SK-N-SH treated with all-trans-retinoic acid at 6 μM for 48 hours (cell line): ENCODE measurements around the gene PCBD1.

Source experiments
- ATAC-seq: fragments of 200-7000 bp; cut with Tn5 transposase; 3 replicates; pipeline ENCODE4 v1.9.1; 2020; ENCODE audit warnings: mild to moderate bottlenecking, moderate library complexity
- ARNTL ChIP-seq: fragments of 450-650 bp; formaldehyde crosslinking; IDR thresholded peaks from 2 replicates; pipeline ENCODE4 v1.5.0; 2020; ENCODE audit warnings: low read depth, mild to moderate bottlenecking, moderate library complexity, borderline replicate concordance
- BACH2 ChIP-seq: fragments of 250-450 bp; sonication (Bioruptor Pico); IDR thresholded peaks from 2 replicates; pipeline ENCODE4 v1.9.0; 2021; ENCODE audit warnings: mild to moderate bottlenecking, borderline replicate concordance
- ESRRG ChIP-seq: fragments of 250-450 bp; sonication (Bioruptor Pico); IDR thresholded peaks from 2 replicates; pipeline ENCODE4 v1.6.1; 2021; ENCODE audit warnings: mild to moderate bottlenecking
- GLIS3 ChIP-seq: fragments of 250-450 bp; sonication (Bioruptor Pico); IDR thresholded peaks from 2 replicates; pipeline ENCODE4 v1.5.0; 2020; ENCODE audit warnings: mild to moderate bottlenecking, moderate library complexity
- ISL1 ChIP-seq: fragments of 250-450 bp; sonication (Bioruptor Pico); IDR thresholded peaks from 2 replicates; pipeline ENCODE4 v2.1.2; 2022; ENCODE audit warnings: mild to moderate bottlenecking, moderate library complexity
- OSR1 ChIP-seq: fragments of 250-450 bp; sonication (Bioruptor Pico); IDR thresholded peaks from 2 replicates; pipeline ENCODE4 v1.8.0; 2022; ENCODE audit warnings: moderate library complexity, mild to moderate bottlenecking, inconsistent platforms
- PPARA ChIP-seq: fragments of 250-450 bp; sonication (Bioruptor Pico); IDR thresholded peaks from 2 replicates; pipeline ENCODE4 v1.5.0; 2020; ENCODE audit warnings: mild to moderate bottlenecking, borderline replicate concordance
- SNAI2 ChIP-seq: fragments of 250-450 bp; sonication (Bioruptor Pico); IDR thresholded peaks from 2 replicates; pipeline ENCODE4 v1.5.0; 2020; ENCODE audit warnings: mild to moderate bottlenecking, moderate library complexity
- TCF4 ChIP-seq: fragments of 250-450 bp; sonication (Bioruptor Pico); IDR thresholded peaks from 2 replicates; pipeline ENCODE4 v1.8.0; 2021; ENCODE audit warnings: mild to moderate bottlenecking, moderate library complexity, borderline replicate concordance
- TOX ChIP-seq: fragments of 250-450 bp; sonication (Bioruptor Pico); IDR thresholded peaks from 2 replicates; pipeline ENCODE4 v1.8.0; 2021; ENCODE audit warnings: mild to moderate bottlenecking, moderate library complexity, borderline replicate concordance
- ZC3H10 ChIP-seq: fragments of 250-450 bp; sonication (Bioruptor Pico); IDR thresholded peaks from 2 replicates; pipeline ENCODE4 v1.5.1; 2021; ENCODE audit warnings: mild to moderate bottlenecking, moderate library complexity
- ZFP3 ChIP-seq: fragments of 250-450 bp; sonication (Bioruptor Pico); IDR thresholded peaks from 2 replicates; pipeline ENCODE4 v1.5.0; 2020; ENCODE audit warnings: mild to moderate bottlenecking, moderate library complexity
- ZFP30 ChIP-seq: fragments of 450-650 bp; formaldehyde crosslinking; IDR thresholded peaks from 2 replicates; pipeline ENCODE4 v1.5.0; 2022; ENCODE audit warnings: mild to moderate bottlenecking, moderate library complexity
- ZNF565 ChIP-seq: fragments of 450-650 bp; formaldehyde crosslinking; conservative IDR thresholded peaks from 2 replicates; pipeline ENCODE4 v1.5.0; 2020; ENCODE audit warnings: low read depth, mild to moderate bottlenecking, moderate library complexity
- ZNF70 ChIP-seq: fragments of 450-650 bp; formaldehyde crosslinking; IDR thresholded peaks from 2 replicates; pipeline ENCODE4 v1.5.0; 2020; ENCODE audit warnings: mild to moderate bottlenecking, moderate library complexity
- ZNF8 ChIP-seq: fragments of 450-650 bp; formaldehyde crosslinking; IDR thresholded peaks from 2 replicates; pipeline ENCODE4 v1.5.0; 2020; ENCODE audit warnings: mild to moderate bottlenecking, moderate library complexity
- TF ChIP-seq, protein P1 (sequence below): fragments of 250-450 bp; sonication (Bioruptor Pico); IDR thresholded peaks from 2 replicates; pipeline ENCODE4 v1.5.1; 2020; ENCODE audit warnings: low read depth, mild to moderate bottlenecking, moderate library complexity
- TF ChIP-seq, protein P2 (sequence below): fragments of 250-450 bp; sonication (Bioruptor Pico); IDR thresholded peaks from 2 replicates; pipeline ENCODE4 v1.8.0; 2021; ENCODE audit warnings: low read depth, mild to moderate bottlenecking, moderate library complexity, borderline replicate concordance
- TF ChIP-seq, protein P3 (sequence below): fragments of 250-450 bp; sonication (Bioruptor Pico); IDR thresholded peaks from 2 replicates; pipeline ENCODE4 v1.5.1; 2021; ENCODE audit warnings: mild to moderate bottlenecking, moderate library complexity
- TF ChIP-seq, protein P4 (sequence below): fragments of 250-450 bp; sonication (Bioruptor Pico); IDR thresholded peaks from 2 replicates; pipeline ENCODE4 v1.8.0; 2020; ENCODE audit warnings: mild to moderate bottlenecking, moderate library complexity, borderline replicate concordance
- TF ChIP-seq, protein P5 (sequence below): fragments of 250-450 bp; sonication (Bioruptor Pico); IDR thresholded peaks from 2 replicates; pipeline ENCODE4 v1.5.0; 2020; ENCODE audit warnings: mild to moderate bottlenecking, moderate library complexity

Gene PCBD1

DNA sequence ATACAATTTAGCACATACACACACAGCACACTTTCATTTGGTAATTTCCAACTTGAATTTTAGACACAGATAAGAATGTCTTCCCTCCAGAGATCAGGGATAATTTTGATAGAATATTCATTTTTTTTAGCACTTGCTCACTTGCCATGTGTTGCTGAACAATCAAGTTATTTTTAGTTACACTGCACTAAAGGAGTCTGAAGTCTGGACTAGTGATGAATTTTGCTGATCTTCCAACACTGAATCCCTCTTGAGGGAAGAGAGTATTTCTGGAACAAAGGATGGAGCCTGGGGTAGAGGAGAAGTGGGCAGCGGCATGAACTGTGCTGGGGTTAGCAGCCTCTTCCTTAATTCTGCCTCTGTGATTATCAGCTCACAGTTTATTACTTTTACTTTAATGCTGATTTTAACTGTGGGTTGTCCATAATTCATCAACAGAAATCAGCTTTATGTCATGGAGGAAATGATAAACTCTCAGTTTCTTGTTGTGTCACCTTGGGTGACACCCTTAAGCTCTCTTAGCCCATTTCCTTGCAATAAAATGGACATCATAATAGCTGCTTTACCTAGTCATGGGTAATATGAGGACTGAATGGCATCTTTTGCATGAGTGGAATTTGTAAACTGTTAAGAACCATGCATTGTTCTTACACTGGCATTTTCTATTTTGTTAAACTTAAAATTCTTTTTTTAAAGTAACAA is 40.6 kb downstream of the PCBD1 start:
- TF ChIP-seq ISL1 (no peak), ZFP3 (CRISPR knock-in tag) (no peak), OSR1 (CRISPR knock-in tag) (no peak), SNAI2 (CRISPR knock-in tag) (no peak), BACH2 (CRISPR knock-in tag) (no peak), TOX (CRISPR knock-in tag) (no peak), ZNF565 (CRISPR knock-in tag) (no peak), TCF4 (CRISPR knock-in tag) (no peak), PPARA (CRISPR knock-in tag) (no peak)
- TF ChIP-seq, protein P1, sequence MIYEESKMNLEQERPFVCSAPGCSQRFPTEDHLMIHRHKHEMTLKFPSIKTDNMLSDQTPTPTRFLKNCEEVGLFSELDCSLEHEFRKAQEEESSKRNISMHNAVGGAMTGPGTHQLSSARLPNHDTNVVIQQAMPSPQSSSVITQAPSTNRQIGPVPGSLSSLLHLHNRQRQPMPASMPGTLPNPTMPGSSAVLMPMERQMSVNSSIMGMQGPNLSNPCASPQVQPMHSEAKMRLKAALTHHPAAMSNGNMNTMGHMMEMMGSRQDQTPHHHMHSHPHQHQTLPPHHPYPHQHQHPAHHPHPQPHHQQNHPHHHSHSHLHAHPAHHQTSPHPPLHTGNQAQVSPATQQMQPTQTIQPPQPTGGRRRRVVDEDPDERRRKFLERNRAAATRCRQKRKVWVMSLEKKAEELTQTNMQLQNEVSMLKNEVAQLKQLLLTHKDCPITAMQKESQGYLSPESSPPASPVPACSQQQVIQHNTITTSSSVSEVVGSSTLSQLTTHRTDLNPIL: no peak
- no peak for ATAC-seq

DNA sequence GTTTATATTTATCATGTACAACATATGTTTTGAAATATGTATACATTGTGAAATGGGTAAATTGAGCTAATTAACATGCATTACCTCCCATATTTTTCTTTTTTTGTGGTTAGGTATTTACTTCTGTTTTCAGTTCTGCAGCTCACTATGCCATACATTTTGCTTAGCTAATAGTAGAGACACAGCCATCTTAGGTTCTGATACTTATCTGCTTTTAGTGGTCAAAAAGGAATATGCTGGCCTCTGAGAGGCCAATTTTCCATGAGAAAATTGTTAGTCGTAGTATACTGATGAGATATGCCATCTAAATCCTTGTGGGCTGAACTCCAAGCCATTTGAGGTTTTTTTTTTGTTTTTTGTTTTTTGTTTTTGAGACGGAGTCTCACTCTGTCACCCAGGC is 41.6 kb downstream of the PCBD1 start:
- TF ChIP-seq, protein P2, sequence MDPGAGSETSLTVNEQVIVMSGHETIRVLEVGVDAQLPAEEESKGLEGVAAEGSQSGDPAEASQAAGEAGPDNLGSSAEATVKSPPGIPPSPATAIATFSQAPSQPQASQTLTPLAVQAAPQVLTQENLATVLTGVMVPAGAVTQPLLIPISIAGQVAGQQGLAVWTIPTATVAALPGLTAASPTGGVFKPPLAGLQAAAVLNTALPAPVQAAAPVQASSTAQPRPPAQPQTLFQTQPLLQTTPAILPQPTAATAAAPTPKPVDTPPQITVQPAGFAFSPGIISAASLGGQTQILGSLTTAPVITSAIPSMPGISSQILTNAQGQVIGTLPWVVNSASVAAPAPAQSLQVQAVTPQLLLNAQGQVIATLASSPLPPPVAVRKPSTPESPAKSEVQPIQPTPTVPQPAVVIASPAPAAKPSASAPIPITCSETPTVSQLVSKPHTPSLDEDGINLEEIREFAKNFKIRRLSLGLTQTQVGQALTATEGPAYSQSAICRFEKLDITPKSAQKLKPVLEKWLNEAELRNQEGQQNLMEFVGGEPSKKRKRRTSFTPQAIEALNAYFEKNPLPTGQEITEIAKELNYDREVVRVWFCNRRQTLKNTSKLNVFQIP (CRISPR knock-in tag): no peak
- TF ChIP-seq PPARA (CRISPR knock-in tag) (no peak), TOX (CRISPR knock-in tag) (no peak), ZNF70 (CRISPR knock-in tag) (no peak), TCF4 (CRISPR knock-in tag) (no peak), ZNF565 (CRISPR knock-in tag) (no peak), GLIS3 (no peak), BACH2 (CRISPR knock-in tag) (no peak), ZNF8 (no peak), SNAI2 (CRISPR knock-in tag) (no peak), ISL1 (no peak), ZC3H10 (CRISPR knock-in tag) (no peak)
- TF ChIP-seq, protein P3, sequence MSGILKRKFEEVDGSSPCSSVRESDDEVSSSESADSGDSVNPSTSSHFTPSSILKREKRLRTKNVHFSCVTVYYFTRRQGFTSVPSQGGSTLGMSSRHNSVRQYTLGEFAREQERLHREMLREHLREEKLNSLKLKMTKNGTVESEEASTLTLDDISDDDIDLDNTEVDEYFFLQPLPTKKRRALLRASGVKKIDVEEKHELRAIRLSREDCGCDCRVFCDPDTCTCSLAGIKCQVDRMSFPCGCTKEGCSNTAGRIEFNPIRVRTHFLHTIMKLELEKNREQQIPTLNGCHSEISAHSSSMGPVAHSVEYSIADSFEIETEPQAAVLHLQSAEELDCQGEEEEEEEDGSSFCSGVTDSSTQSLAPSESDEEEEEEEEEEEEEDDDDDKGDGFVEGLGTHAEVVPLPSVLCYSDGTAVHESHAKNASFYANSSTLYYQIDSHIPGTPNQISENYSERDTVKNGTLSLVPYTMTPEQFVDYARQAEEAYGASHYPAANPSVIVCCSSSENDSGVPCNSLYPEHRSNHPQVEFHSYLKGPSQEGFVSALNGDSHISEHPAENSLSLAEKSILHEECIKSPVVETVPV (CRISPR knock-in tag): no peak
- TF ChIP-seq, protein P4, sequence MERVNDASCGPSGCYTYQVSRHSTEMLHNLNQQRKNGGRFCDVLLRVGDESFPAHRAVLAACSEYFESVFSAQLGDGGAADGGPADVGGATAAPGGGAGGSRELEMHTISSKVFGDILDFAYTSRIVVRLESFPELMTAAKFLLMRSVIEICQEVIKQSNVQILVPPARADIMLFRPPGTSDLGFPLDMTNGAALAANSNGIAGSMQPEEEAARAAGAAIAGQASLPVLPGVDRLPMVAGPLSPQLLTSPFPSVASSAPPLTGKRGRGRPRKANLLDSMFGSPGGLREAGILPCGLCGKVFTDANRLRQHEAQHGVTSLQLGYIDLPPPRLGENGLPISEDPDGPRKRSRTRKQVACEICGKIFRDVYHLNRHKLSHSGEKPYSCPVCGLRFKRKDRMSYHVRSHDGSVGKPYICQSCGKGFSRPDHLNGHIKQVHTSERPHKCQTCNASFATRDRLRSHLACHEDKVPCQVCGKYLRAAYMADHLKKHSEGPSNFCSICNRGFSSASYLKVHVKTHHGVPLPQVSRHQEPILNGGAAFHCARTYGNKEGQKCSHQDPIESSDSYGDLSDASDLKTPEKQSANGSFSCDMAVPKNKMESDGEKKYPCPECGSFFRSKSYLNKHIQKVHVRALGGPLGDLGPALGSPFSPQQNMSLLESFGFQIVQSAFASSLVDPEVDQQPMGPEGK (CRISPR knock-in tag): no peak
- ATAC-seq: no peak

DNA sequence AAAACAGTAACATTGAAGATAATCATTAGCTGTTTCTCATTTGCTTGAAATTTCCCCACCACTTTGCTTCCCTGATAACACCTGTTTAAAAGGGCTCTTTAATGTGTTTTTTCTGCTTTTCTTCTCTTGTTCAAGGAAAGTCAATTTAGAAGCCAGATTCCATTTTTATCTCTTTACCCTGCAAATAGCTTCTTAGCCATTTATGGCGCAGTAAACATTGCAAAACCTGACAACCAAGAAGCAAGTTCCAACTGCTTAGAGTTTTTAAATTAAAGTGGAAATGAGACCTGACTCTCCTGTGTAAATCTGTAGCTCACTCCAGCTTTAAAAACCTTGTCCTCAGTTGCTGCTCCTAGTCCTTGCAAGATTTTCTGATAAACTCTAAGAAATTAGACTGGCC is 42.5 kb downstream of the PCBD1 start:
- no peak for ATAC-seq
- TF ChIP-seq, protein P5, sequence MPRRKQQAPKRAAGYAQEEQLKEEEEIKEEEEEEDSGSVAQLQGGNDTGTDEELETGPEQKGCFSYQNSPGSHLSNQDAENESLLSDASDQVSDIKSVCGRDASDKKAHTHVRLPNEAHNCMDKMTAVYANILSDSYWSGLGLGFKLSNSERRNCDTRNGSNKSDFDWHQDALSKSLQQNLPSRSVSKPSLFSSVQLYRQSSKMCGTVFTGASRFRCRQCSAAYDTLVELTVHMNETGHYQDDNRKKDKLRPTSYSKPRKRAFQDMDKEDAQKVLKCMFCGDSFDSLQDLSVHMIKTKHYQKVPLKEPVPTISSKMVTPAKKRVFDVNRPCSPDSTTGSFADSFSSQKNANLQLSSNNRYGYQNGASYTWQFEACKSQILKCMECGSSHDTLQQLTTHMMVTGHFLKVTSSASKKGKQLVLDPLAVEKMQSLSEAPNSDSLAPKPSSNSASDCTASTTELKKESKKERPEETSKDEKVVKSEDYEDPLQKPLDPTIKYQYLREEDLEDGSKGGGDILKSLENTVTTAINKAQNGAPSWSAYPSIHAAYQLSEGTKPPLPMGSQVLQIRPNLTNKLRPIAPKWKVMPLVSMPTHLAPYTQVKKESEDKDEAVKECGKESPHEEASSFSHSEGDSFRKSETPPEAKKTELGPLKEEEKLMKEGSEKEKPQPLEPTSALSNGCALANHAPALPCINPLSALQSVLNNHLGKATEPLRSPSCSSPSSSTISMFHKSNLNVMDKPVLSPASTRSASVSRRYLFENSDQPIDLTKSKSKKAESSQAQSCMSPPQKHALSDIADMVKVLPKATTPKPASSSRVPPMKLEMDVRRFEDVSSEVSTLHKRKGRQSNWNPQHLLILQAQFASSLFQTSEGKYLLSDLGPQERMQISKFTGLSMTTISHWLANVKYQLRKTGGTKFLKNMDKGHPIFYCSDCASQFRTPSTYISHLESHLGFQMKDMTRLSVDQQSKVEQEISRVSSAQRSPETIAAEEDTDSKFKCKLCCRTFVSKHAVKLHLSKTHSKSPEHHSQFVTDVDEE (CRISPR knock-in tag): no peak
- no peak for TF ChIP-seq ISL1
- no peak for TF ChIP-seq GLIS3
- no peak for TF ChIP-seq ZFP3 (CRISPR knock-in tag)
- no peak for TF ChIP-seq ESRRG
- no peak for TF ChIP-seq ARNTL (CRISPR knock-in tag)
- TF ChIP-seq BACH2 (CRISPR knock-in tag): no peak
- TF ChIP-seq, protein P4 (CRISPR knock-in tag): no peak
- no peak for TF ChIP-seq TCF4 (CRISPR knock-in tag)
- no peak for TF ChIP-seq TOX (CRISPR knock-in tag)
- TF ChIP-seq, protein P3 (CRISPR knock-in tag): no peak
- no peak for TF ChIP-seq ZNF70 (CRISPR knock-in tag)
- TF ChIP-seq, protein P2 (CRISPR knock-in tag): no peak
- TF ChIP-seq ZNF565 (CRISPR knock-in tag): no peak
- no peak for TF ChIP-seq ZFP30 (CRISPR knock-in tag)
